ENCODE data around the gene HSF5.

DNA sequence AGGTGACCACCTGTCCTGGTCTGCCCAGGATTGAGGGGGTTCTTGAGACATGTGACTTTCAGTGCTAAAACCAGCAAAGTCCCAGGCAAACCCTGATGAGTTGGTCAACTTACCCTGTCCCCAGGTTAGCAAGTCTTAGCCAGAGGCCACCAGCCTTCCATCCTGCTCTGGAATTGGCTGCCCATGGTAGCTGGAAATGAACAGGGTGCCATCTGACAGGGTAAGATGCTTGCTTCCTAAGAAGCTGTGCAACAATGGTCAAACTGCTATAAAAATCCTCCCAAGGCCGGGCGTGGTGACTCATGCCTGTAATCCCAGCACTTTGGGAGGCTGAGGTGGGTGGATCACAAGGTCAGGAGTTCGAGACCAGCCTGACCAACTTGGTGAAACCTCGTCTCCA lies 49.1 kb upstream of the HSF5 start:
- no peak for TF ChIP-seq POLR2A (IDR thresholded peaks at IDR 0.05)
- TF ChIP-seq, protein P1, sequence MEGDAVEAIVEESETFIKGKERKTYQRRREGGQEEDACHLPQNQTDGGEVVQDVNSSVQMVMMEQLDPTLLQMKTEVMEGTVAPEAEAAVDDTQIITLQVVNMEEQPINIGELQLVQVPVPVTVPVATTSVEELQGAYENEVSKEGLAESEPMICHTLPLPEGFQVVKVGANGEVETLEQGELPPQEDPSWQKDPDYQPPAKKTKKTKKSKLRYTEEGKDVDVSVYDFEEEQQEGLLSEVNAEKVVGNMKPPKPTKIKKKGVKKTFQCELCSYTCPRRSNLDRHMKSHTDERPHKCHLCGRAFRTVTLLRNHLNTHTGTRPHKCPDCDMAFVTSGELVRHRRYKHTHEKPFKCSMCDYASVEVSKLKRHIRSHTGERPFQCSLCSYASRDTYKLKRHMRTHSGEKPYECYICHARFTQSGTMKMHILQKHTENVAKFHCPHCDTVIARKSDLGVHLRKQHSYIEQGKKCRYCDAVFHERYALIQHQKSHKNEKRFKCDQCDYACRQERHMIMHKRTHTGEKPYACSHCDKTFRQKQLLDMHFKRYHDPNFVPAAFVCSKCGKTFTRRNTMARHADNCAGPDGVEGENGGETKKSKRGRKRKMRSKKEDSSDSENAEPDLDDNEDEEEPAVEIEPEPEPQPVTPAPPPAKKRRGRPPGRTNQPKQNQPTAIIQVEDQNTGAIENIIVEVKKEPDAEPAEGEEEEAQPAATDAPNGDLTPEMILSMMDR (IDR thresholded peaks at IDR 0.05) = no peak
